Stomach (tissue), 4 donors: ENCODE measurements around the gene KCTD17.

Source experiments
- EP300 ChIP-seq: sonication (generic); formaldehyde crosslinking; IDR thresholded peaks from one replicate; pipeline ENCODE4 v1.6.1; 2017; ENCODE audit warnings: antibody characterized with exemption
- TF ChIP-seq, protein P1 (sequence below), 7 experiments: fragments of 450-650 bp in 4 of 7; fragments of 200-600 bp in 3 of 7; sonication (generic) in 3 of 7; IDR thresholded peaks; one replicate each; pipeline ENCODE4 v1.5.1; 2016 to 2019; ENCODE audit warnings: antibody characterized with exemption in 7 of 7, control low read depth in 2 of 7, mild to moderate bottlenecking in 1 of 7

DNA sequence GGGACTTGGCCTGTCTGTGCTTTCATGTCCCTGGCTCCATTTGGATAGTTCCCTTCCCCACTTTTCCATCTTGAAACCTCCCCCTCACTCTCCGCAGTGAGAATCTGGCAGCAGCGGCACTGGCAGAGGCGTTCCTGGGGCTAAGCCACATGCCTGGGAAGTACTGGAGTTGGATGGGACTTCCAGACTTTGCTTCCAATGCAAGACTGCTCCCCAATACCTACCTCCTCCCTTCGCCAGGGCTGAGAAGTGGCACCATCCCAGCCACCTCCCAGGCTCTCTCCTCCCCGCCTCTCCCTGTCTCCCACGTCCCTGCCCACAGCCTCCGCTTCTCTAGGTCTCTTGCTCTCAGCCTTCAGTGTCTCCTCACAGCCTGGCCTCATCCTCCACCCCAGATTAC, 48.9 kb upstream of the KCTD17 start:
- TF ChIP-seq, protein P1, sequence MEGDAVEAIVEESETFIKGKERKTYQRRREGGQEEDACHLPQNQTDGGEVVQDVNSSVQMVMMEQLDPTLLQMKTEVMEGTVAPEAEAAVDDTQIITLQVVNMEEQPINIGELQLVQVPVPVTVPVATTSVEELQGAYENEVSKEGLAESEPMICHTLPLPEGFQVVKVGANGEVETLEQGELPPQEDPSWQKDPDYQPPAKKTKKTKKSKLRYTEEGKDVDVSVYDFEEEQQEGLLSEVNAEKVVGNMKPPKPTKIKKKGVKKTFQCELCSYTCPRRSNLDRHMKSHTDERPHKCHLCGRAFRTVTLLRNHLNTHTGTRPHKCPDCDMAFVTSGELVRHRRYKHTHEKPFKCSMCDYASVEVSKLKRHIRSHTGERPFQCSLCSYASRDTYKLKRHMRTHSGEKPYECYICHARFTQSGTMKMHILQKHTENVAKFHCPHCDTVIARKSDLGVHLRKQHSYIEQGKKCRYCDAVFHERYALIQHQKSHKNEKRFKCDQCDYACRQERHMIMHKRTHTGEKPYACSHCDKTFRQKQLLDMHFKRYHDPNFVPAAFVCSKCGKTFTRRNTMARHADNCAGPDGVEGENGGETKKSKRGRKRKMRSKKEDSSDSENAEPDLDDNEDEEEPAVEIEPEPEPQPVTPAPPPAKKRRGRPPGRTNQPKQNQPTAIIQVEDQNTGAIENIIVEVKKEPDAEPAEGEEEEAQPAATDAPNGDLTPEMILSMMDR (IDR thresholded peaks at IDR 0.05) = no peak
- TF ChIP-seq EP300 = no peak
